Measurements from ENCODE around the gene NUP107. TPM values are rescaled to one million over a fixed set of nuclear protein-coding genes. Genes with fewer than 3 reads are reported as not detected.

NUP107 gene
- total RNA-seq, 2 experiments from 2014 or later = 128 TPM

DNA sequence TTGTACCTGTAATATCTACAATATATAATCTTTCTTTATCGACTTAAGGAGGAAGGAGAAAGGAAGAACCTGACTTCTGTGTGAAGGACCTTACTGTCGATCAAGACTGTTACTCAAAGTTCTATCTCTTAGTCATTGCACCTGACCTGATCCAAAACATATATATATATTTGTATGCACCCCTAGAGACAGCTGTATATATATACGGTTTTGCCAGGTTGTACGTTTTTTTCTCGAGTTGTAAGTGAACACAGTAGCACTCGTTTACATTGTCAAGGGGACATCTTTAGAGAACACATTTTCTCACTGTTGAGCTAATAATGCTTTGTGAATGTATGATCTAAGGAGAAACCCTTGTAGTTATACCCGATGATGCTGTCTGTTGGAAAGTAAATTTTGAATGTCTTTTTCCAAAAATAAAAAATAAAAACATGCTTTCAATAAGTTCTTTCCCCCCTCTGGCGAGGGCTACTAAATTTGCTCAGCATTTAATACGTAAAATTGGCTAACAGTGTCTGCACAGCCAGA is 58.7 kb downstream of the NUP107 start:
- POLR2A ChIA-PET = interaction anchor here (1.4 to 2.8 kb wide), 2 partner anchors 62 to 67 kb away, joined by 3 to 20 read pairs; partner anchors contain the start of gene MDM2
- intact Hi-C loops (cut with micrococcal nuclease) = loop anchor here (5.0 kb wide), 1 partner anchor 388 kb away; no protein-coding TSS in a partner anchor

DNA sequence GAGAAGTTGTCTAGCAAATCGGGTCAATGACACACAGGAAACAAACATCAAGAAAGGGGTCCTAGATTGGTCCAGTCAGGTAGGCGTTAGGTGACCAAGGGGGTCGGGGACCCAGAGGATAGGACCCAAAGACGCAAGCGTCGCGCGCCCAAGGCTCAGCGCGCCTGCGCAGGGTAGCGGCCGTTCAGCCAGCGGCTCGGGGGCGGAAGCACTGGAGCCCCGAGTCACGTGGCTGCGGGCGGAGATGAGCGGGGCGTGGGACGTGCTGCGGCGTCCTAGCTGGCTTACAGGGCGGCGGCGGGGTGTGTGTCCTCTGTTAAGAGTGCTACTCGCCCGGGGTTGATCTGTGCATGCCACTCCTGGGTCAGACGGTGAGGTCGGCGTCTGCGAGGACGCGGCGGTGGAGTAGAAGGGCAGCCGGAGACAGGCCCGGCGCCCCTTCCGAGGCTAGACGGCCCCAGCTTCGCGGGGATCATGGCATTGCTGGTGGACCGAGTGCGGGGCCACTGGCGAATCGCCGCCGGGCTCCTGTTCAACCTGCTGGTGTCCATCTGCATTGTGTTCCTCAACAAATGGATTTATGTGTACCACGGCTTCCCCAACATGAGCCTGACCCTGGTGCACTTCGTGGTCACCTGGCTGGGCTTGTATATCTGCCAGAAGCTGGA is 59.3 kb downstream of the NUP107 start, which contains the start of gene SLC35E3:
SLC35E3 (plus strand) TSS at position 273 of the 668 bp plus-strand sequence; CDS start at position 475, 202 bp downstream.
- Mint-ChIP-seq H3K4me1 (ENCODE audit: low read depth) (peaks cover 23% of the 10 kb centered on the region), H3K27me3 (no peaks in the 10 kb centered on the region), H3K27ac (peak within 1 kb of the TSS; percentile 64), H3K36me3 (peaks cover 5% of the 10 kb centered on the region), H3K4me3 (peak within 1 kb of the TSS; percentile 92), H3K9me3 (no peaks in the 10 kb centered on the region)
- intact Hi-C loops (cut with micrococcal nuclease) = loop anchor here (1.0 to 5.0 kb wide), 5 partner anchors 59 to 414 kb away; partner anchors contain the start of genes MDM1, NUP107 and RAP1B
- ChIA-PET CTCF (interaction anchor here (1.0 to 2.9 kb wide), 4 partner anchors 62 to 719 kb away, joined by 3 to 29 read pairs (median 4); partner anchors contain the start of gene MDM2), POLR2A (interaction anchor here (0.6 to 2.8 kb wide), 4 partner anchors 61 to 371 kb away, joined by 3 to 20 read pairs (median 4); partner anchors contain the start of gene MDM2)
- DNase-seq = peak; percentile 96

More for the DNA sequence above, 58.7 kb downstream of the NUP107 start:
- no peak for DNase-seq
- Mint-ChIP-seq H3K4me3 (peak overlapping the region; percentile 92), H3K4me1 (ENCODE audit: low read depth) (peaks cover 23% of the 10 kb centered on the region), H3K9me3 (no peaks in the 10 kb centered on the region), H3K36me3 (peaks cover 5% of the 10 kb centered on the region), H3K27ac (peak overlapping the region; percentile 64), H3K27me3 (no peaks in the 10 kb centered on the region)
- CTCF ChIA-PET = interaction anchor here (1.6 to 2.9 kb wide), 2 partner anchors 63 to 428 kb away, joined by 4 to 29 read pairs; partner anchors contain the start of gene MDM2

DNA sequence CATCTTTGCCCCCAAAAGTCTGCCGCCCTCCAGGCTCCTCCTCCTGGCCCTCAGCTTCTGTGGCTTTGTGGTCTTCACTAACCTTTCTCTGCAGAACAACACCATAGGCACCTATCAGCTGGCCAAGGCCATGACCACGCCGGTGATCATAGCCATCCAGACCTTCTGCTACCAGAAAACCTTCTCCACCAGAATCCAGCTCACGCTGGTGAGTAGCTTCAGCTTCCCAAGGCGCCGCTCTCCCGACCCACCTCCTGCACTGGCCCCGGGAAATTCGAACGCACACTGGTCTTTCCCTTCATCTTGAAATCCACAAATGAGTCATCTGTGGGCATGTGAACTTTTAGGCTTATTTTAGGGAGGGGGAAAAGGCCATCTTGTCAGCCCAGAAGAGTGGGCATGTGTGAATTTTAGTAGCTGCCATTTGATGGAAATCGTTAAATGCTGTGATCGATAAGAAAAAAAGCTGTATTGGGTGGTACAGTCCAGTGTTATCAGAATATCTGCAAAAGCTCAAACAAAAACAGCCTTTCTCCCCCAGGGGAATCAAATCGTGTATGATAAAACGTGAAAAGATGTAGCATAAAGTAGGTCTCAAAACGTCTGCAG is 59.9 kb downstream of the NUP107 start:
- intact Hi-C loops (cut with micrococcal nuclease) = loop anchor here (1.0 to 5.0 kb wide), 5 partner anchors 60 to 414 kb away; partner anchors contain the start of genes MDM1, NUP107 and RAP1B
- DNase-seq = peak; percentile 56
- peak overlapping the region; percentile 92 for H3K4me3 Mint-ChIP-seq
- H3K36me3 Mint-ChIP-seq = peaks cover 6% of the 10 kb centered on the region
- peak overlapping the region; percentile 64 for H3K27ac Mint-ChIP-seq
- no peaks in the 10 kb centered on the region for H3K27me3 Mint-ChIP-seq
- ChIA-PET POLR2A (interaction anchor here (0.6 to 2.8 kb wide), 4 partner anchors 61 to 372 kb away, joined by 3 to 20 read pairs (median 4); partner anchors contain the start of gene MDM2), CTCF (interaction anchor here (1.0 to 2.9 kb wide), 4 partner anchors 62 to 719 kb away, joined by 3 to 29 read pairs (median 4); partner anchors contain the start of gene MDM2)
- peaks cover 23% of the 10 kb centered on the region for H3K4me1 Mint-ChIP-seq (ENCODE audit: low read depth)
- no peaks in the 10 kb centered on the region for H3K9me3 Mint-ChIP-seq

GRCh38 chr12:68749443-68749842 is 62.7 kb downstream of the NUP107 start:
- no peak for DNase-seq
- Mint-ChIP-seq H3K4me1 (ENCODE audit: low read depth) (peaks cover 20% of the 10 kb centered on the region), H3K9me3 (no peaks in the 10 kb centered on the region), H3K27me3 (no peaks in the 10 kb centered on the region), H3K4me3 (no peak overlapping the region), H3K27ac (no peak overlapping the region), H3K36me3 (peaks cover 9% of the 10 kb centered on the region)
- intact Hi-C loops (cut with micrococcal nuclease) = loop anchor here (5.0 kb wide), 1 partner anchor 392 kb away; no protein-coding TSS in a partner anchor
- ChIA-PET POLR2A (no interaction called here), CTCF (no interaction called here)

DNA sequence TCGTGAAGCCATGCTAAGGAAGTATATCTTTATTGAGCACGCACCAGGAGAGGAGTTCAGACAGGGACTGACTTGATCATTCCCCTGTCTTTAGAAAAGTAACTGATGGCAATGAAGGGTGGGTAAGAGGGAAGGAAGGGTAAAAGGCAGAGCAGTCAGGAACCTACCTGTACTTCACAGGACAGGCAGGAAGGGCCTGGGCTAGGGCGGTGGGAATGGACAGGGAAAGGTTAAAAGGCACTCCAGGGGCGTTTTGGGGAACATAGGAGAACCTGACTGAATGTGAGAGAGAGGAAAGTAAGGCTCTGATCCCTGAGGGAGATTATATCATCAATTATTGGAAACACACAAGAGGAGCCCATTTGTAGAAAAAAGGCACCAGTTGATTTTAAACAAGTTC is 63.1 kb downstream of the NUP107 start:
- peaks cover 20% of the 10 kb centered on the region for H3K4me1 Mint-ChIP-seq (ENCODE audit: low read depth)
- intact Hi-C loops (cut with micrococcal nuclease) = loop anchor here (5.0 kb wide), 1 partner anchor 393 kb away; no protein-coding TSS in a partner anchor
- H3K4me3 Mint-ChIP-seq = no peak overlapping the region
- no peak overlapping the region for H3K27ac Mint-ChIP-seq
- no peaks in the 10 kb centered on the region for H3K27me3 Mint-ChIP-seq
- DNase-seq = no peak
- H3K9me3 Mint-ChIP-seq = no peaks in the 10 kb centered on the region
- ChIA-PET POLR2A (no interaction called here), CTCF (no interaction called here)
- peaks cover 10% of the 10 kb centered on the region for H3K36me3 Mint-ChIP-seq

DNA sequence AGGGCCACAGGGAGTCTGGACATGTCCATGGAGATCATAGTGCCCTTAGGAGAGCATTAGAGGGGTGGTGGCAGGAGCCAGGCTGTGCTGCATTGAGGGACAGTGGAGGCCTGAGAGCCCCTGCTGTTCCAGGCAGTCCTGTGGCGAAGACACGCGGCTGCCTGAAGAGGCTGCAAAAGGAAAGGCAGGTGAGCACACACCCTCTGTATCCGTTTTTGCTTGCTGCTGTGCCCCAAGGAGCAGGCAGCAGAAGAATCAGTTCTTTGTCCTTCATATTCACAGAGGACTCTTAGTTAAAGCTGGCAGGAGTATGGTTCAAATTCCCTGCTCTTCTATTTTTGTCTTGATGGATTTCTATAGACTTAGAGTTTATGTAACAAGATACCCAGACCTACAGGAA is 63.7 kb downstream of the NUP107 start:
- H3K27me3 Mint-ChIP-seq = no peaks in the 10 kb centered on the region
- DNase-seq = no peak
- POLR2A ChIA-PET = no interaction called here
- H3K9me3 Mint-ChIP-seq = no peaks in the 10 kb centered on the region
- intact Hi-C loops (cut with micrococcal nuclease) = no loop called here
- H3K4me3 Mint-ChIP-seq = no peak overlapping the region
- H3K36me3 Mint-ChIP-seq = peaks cover 15% of the 10 kb centered on the region
- H3K27ac Mint-ChIP-seq = no peak overlapping the region
- peaks cover 20% of the 10 kb centered on the region for H3K4me1 Mint-ChIP-seq (ENCODE audit: low read depth)
- CTCF ChIA-PET = no interaction called here

DNA sequence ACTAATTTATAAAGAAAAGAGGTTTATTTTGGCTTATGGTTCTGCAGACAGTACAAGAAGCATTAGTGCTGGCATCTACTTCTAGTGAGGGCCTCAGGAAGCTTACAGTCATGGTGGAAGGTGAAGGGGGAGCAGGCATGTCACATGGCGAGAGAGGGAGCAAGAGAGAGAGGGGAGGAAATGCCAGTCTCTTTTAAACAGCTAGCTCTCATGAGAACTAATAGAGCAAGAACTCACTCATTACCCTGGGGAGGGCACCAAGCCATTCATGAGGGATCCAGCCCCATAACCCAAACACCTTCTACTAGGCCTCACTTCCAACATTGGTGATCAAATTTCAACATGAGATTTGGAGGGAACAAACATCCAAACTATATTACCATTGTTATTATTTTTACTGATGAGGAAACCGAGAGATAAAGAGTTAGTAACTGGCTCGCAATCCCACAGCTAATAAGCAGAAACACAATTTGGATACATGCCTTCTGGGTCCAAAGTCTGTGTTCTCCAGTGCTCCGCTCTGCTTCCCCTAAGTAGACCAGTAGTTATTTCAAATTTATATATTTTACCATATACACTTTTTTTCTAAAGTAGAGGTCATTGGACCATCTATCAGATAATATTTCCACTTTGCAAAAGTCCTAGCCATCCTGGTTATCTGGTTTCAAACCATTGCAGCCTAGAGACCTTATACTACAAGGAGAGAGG is 68.9 kb downstream of the NUP107 start:
- DNase-seq = no peak
- Mint-ChIP-seq H3K4me1 (ENCODE audit: low read depth) (no peaks in the 10 kb centered on the region), H3K27ac (no peak overlapping the region), H3K36me3 (peaks cover 24% of the 10 kb centered on the region), H3K9me3 (no peaks in the 10 kb centered on the region), H3K27me3 (no peaks in the 10 kb centered on the region), H3K4me3 (no peak overlapping the region)
- ChIA-PET POLR2A (no interaction called here), CTCF (no interaction called here)
- intact Hi-C loops (cut with micrococcal nuclease) = no loop called here

DNA sequence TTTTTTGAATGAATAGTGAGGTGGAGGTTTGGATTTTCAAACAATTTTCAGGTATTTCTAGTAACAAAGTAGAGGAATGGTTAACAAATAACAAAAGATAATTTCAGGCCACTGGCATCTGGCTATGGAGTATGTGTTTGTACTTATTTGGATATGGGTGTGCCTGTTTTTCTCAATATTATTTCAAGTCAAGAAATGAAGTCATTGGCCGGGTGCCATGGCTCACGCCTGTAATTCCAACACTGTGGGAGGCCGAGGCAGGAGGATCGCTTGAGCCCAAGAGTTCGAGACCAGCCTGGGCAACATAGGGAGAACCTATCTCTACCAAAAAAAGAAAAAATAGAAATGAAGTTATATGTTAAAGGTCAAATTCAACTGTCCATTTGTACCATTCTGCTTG is 73.1 kb downstream of the NUP107 start:
- no peak overlapping the region for H3K4me3 Mint-ChIP-seq
- CTCF ChIA-PET = no interaction called here

DNA sequence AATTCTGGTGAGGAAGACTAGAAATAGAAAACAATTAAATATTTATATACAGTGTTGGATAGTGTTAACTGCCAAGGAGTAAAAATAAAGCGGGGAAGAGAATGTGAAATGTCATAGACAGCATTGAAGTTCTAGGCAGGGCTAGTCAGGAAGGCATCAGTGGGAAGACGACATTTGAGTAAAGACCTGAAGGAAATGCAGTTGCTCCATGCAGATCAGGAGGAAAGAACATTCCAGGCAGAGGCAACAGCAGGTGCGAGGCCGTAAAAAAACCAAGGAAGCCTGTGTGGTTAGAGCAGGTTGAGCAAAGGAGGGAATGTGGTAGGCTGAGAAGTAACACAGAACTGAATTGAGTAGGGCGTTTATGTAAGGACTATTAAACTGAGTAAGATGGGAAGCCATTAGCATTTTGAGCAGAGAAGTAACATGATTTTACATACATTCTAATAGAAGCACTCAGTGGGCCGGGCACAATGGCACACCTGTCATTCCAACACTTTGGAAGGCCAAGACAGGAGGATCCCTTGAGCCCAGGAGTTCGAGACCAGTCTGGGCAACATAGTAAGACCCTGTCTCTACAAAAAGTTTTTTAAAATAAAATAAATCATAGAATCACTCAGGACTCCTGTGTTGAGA is 74.1 kb downstream of the NUP107 start:
- Mint-ChIP-seq H3K27ac (no peak overlapping the region), H3K9me3 (no peaks in the 10 kb centered on the region), H3K4me3 (no peak overlapping the region), H3K27me3 (no peaks in the 10 kb centered on the region), H3K4me1 (ENCODE audit: low read depth) (no peaks in the 10 kb centered on the region), H3K36me3 (peaks cover 15% of the 10 kb centered on the region)
- ChIA-PET POLR2A (no interaction called here), CTCF (no interaction called here)
- intact Hi-C loops (cut with micrococcal nuclease) = no loop called here
- DNase-seq = no peak

More for the DNA sequence above, 73.1 kb downstream of the NUP107 start:
- no peak for DNase-seq
- Mint-ChIP-seq H3K36me3 (peaks cover 23% of the 10 kb centered on the region), H3K9me3 (no peaks in the 10 kb centered on the region), H3K4me1 (ENCODE audit: low read depth) (no peaks in the 10 kb centered on the region), H3K27ac (no peak overlapping the region), H3K27me3 (no peaks in the 10 kb centered on the region)
- POLR2A ChIA-PET = no interaction called here
- intact Hi-C loops (cut with micrococcal nuclease) = no loop called here

- ChIA-PET POLR2A (no interaction called here), CTCF (no interaction called here)
- intact Hi-C loops (cut with micrococcal nuclease) = no loop called here
Measured at GRCh38 chr12:68761442-68761812, 74.6 kb downstream of the NUP107 start.

GRCh38 chr12:68761901-68762630 is 75.3 kb downstream of the NUP107 start:
- no peaks in the 10 kb centered on the region for H3K4me1 Mint-ChIP-seq (ENCODE audit: low read depth)
- ChIA-PET CTCF (no interaction called here), POLR2A (no interaction called here)
- peaks cover 10% of the 10 kb centered on the region for H3K36me3 Mint-ChIP-seq
- H3K27ac Mint-ChIP-seq = no peak overlapping the region
- no peaks in the 10 kb centered on the region for H3K9me3 Mint-ChIP-seq
- no peak for DNase-seq
- no peak overlapping the region for H3K4me3 Mint-ChIP-seq
- intact Hi-C loops (cut with micrococcal nuclease) = no loop called here
- no peaks in the 10 kb centered on the region for H3K27me3 Mint-ChIP-seq

More at GRCh38 chr12:68761442-68761812, 74.6 kb downstream of the NUP107 start:
- no peak for DNase-seq
- Mint-ChIP-seq H3K4me3 (no peak overlapping the region), H3K36me3 (peaks cover 10% of the 10 kb centered on the region), H3K27me3 (no peaks in the 10 kb centered on the region), H3K9me3 (no peaks in the 10 kb centered on the region), H3K4me1 (ENCODE audit: low read depth) (no peaks in the 10 kb centered on the region), H3K27ac (no peak overlapping the region)
